Omental fat pad (tissue), 4 donors: ENCODE results near the gene CACNA1S. TPM values are rescaled to one million over a fixed set of nuclear protein-coding genes. Genes with fewer than 3 reads are reported as not detected.

Experiments used
- ATAC-seq: fragments of 150-250 bp; one replicate; pipeline ENCODE4 v1.9.1; 2016; ENCODE audit warnings: mild to moderate bottlenecking, moderate library complexity; ENCODE audit not compliant: low FRiP score
- DNase-seq: peaks from one replicate; pipeline ENCODE4 v3.0.0-alpha.2; 2019; ENCODE audit warnings: low spot score
- total RNA-seq, 4 donors: library from RNA; depleted of rRNA; stranded (reverse); fragments of >200 nt; gene quantifications; one replicate each; pipeline ENCODE4 v1.1.0, GENCODE V29; 2016
- TF ChIP-seq, protein P1 (sequence below), 3 donors: fragments of 450-650 bp; IDR thresholded peaks; one replicate each; pipeline ENCODE4 v1.5.1; 2016 to 2017; ENCODE audit warnings: antibody characterized with exemption in 3 of 3, mild to moderate bottlenecking in 3 of 3, moderate library complexity in 2 of 3

The CACNA1S gene
- total RNA-seq, 4 donors from 2014 or later, result not detected

GRCh38 chr1:200991097-200991614 is 121.1 kb downstream of the CACNA1S start:
- TF ChIP-seq, protein P1, sequence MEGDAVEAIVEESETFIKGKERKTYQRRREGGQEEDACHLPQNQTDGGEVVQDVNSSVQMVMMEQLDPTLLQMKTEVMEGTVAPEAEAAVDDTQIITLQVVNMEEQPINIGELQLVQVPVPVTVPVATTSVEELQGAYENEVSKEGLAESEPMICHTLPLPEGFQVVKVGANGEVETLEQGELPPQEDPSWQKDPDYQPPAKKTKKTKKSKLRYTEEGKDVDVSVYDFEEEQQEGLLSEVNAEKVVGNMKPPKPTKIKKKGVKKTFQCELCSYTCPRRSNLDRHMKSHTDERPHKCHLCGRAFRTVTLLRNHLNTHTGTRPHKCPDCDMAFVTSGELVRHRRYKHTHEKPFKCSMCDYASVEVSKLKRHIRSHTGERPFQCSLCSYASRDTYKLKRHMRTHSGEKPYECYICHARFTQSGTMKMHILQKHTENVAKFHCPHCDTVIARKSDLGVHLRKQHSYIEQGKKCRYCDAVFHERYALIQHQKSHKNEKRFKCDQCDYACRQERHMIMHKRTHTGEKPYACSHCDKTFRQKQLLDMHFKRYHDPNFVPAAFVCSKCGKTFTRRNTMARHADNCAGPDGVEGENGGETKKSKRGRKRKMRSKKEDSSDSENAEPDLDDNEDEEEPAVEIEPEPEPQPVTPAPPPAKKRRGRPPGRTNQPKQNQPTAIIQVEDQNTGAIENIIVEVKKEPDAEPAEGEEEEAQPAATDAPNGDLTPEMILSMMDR (IDR thresholded peaks at IDR 0.05), result no peak
- ATAC-seq (no peak), DNase-seq (no peak)

DNA sequence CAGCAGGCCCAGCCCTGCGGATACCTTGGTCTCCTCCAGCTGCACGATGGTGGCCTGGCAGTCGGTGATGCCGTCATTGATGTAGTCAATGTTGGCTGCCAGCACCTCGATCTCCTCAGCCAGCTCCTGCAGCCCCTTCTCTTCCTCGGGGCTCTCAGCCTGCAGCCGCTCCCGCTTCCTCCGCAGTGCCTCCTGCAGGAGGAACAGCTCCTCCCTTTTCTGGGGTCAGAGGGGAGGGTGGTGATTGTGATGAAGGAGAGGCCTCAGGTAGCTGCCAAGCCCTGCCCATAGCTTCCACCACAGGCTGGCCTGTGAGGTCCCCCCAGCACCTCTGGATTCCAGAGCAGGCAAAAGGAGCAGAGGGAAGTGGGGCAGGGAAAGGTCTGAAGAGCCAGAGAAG is 122.1 kb downstream of the CACNA1S start:
- DNase-seq, result no peak
- ATAC-seq, result no peak
- TF ChIP-seq, protein P1 (IDR thresholded peaks at IDR 0.05), result no peak

Other genes starting within 250 kb of the CACNA1S start
- not detected for gene GPR25, start 239.4 kb downstream of the CACNA1S start, total RNA-seq
- under 1 TPM in 3 of 4 donors, not detected in 1; 0.09 to 0.95 (median 0.12) TPM for gene INAVA, start 217.5 kb downstream of the CACNA1S start, total RNA-seq
- gene KIF21B, start 88.7 kb downstream of the CACNA1S start, total RNA-seq, result 1 to 10 TPM in 3 of 4 donors, under 1 TPM in 1; 0.93 to 6.1 (median 3.7) TPM
- not detected for gene ASCL5, start 14.8 kb upstream of the CACNA1S start, total RNA-seq
- 10 to 100 TPM; 26.2 to 53.8 (median 45.7) TPM for gene TMEM9, start 42.0 kb upstream of the CACNA1S start, total RNA-seq
- under 1 TPM in 1 of 4 donors, not detected in 3; 0.12 TPM for gene IGFN1, start 78.4 kb upstream of the CACNA1S start, total RNA-seq
- gene PKP1, start 171.1 kb upstream of the CACNA1S start, total RNA-seq, result 1 to 10 TPM in 3 of 4 donors, under 1 TPM in 1; 0.93 to 9.6 (median 3.6) TPM